SW 1271 (cell line): ENCODE results near the gene ELOA.
"Not testable (repeated sequence)": the region's sequence is repeated elsewhere in the genome, so short reads cannot be mapped to it uniquely, and the experiment has no call there.

Experiments used
- DNase-seq, 2 experiments: peaks; one replicate each; lab custom pipeline; 2025; lab: John Stamatoyannopoulos, UW

Gene ELOA

DNA sequence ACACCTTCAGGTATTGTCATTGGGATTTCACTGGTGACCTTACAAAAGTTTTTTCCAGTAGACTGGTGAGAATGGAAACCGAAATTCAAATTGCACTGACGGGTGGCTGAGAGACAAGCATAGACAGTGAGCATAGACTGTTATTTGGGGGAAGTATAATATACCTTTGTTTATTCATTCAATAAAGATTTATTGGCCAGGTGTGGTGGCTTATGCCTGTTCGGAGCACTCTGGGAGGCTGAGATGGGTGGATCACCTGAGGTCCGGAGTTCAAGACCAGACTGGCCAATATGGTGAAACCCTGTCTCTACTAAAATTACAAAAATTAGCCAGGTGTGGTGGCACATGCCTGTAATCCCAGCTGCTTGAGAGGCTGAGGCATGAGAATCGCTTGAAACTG is 10.0 kb upstream of the ELOA start:
- not testable (repeated sequence) for DNase-seq

DNA sequence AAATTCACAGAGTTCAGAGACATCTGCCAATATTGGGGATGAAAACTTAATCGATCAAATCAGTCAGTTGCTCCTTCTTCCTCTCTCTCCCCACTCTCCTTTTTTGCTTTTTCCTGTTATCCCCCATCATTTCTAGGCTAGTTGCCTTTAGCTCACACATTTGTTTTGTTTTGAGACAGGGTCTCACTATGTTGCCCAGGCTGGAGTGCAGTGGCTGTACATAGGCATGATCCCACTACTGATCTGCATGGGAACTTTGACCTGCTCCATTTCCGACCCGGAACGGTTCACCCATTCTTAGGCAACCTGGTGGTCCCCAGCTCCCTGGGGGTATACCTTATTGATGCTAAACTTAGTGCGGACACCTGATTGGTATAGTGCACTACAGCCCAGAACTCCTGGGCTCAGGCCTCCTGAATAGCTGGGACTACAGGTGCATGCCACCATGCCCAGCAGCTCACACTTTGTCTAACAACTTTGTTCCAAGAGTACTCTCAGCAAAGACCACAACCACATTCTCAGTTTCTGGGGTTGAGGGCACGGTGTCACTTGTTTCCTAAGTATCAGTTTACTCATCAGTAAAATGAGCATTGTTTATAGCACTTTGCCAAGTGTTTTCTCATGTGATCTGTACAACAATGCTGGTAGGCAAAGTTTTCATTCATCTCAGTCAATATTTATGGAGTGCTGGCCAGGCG is 6.7 kb upstream of the ELOA start:
- no peak for DNase-seq

DNA sequence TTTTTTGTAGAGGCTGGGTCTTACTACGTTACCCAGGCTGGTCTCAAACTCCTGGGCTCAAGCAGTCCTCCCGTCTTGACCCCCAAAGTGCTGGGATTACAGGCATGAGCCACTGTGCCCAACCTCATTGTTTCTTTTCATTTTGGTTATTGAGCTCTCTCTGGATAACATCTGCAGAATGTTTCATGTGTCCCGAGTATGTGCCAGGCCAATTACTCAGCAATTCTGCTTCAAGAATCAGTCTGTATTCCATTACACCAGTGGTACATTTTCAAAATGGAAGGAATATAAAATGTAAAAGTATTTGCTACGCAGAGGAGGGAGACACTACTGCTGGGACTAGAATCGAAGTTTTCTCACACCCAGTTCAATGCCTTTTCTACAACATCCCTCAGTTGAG is 1.7 kb upstream of the ELOA start:
- no peak for DNase-seq

DNA sequence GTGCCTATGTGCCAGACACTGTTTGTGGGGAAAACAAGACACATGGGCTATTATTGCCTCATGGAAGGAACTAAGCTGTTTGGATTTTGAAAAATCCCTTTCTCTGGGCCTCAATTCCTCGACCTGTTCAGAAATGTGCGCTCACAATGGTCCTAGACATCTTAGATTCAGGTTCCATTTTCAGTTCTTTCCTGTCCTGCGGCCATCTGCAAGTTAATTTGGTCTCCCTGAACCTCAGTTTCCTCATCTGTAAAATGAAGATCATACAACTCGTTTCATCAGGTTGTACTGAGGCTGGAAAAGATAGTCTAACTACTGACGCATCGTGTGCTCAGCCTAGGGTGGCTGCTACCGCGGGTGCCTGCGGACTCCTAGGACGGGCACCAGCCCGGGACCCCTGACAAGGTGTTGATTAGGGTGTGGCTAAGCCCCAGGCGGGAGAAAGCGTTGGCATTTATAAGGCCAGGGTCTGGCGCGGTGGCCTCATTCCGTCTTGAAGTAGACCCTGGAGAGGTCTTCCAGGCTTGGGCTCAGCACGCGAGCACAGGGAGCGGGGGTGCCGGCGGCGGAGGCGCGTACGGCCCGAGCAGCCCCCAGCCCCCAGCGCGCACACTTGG is 493 bp upstream of the ELOA start:
- no peak for DNase-seq

DNA sequence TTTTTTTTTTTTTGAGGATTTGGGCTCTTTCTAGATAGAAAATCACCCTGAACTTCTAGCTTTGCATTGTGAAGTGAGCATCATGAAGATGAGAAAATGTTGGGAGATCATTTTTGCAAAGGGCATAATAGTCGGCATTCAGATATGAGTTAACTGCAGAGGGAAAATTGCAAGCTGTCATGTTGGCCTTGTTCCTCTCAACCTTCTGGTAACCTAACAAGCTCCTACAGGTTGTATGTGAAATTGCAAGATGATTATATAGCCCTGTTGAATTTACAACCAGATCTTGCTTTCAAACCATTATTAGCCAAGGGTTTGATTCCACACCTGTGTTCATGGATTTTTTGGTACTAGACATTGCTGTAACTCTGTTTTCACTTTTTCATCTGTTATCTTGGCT is 2.2 kb downstream of the ELOA start:
- DNase-seq = peak in 1 of 2 experiments; percentile 47

DNA sequence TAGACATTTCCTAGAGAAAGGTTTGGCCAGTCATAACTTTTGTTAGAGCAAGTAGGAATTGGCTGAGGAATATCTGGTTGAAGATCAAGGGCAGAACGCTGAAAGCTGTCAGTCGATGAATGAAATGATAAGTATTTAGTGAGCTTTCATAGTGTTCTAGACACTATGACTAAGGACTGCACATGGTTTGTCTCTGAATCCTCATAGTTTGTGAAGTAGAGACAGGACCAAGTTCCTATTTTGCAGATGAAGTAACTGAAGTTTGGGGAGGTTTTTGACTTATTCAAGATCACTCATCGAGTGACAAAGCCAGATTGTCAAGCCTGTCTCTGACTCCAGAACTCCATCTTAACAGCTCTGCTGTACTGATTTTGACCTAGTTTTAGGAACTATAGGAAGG is 4.7 kb downstream of the ELOA start:
- no peak for DNase-seq

DNA sequence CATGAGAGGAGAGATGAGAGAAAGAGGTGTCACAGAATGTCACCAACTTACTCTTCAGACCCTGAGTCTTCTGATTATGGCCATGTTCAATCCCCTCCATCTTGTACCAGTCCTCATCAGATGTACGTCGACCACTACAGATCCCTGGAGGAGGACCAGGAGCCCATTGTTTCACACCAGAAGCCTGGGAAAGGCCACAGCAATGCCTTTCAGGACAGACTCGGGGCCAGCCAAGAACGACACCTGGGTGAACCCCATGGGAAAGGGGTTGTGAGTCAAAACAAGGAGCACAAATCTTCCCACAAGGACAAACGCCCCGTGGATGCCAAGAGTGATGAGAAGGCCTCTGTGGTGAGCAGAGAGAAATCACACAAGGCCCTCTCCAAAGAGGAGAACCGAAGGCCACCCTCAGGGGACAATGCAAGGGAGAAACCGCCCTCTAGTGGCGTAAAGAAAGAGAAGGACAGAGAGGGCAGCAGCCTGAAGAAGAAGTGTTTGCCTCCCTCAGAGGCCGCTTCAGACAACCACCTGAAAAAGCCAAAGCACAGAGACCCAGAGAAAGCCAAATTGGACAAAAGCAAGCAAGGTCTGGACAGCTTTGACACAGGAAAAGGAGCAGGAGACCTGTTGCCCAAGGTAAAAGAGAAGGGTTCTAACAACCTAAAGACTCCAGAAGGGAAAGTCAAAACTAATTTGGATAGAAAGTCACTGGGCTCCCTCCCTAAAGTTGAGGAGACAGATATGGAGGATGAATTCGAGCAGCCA is 8.0 kb downstream of the ELOA start:
- DNase-seq = peak in 1 of 2 experiments; percentile 31

DNA sequence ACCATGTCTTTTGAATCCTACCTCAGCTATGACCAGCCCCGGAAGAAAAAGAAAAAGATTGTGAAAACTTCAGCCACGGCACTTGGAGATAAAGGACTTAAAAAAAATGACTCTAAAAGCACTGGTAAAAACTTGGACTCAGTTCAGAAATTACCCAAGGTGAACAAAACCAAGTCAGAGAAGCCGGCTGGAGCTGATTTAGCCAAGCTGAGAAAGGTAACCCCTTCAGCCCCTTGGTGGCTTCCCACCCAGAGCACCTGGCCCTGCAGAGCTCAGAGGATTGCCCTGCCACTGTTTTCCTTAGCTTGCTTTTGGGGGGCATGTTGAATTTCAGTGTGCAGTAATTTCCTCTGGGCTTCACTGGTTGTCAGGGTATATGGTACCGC is 8.5 kb downstream of the ELOA start:
- no peak for DNase-seq

DNA sequence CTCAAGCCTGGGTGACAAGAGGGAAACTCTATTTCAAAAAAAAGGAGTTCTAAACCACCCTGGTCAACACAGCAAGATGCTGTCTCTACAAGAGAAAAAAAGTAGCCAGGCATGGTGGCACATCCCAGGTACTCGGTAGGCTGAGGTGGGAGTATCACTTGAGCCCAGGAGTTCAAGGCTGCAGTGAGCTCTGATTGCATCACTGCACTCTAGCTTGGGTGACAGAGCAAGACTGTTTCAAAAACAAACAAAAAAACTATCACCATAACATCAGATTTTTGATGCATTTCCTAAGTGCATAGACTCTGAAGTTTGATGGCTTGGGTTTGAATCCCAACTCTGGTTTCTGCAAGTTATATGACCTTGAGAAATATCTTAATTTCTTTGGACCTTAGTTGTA is 9.6 kb downstream of the ELOA start:
- DNase-seq = no peak

DNA sequence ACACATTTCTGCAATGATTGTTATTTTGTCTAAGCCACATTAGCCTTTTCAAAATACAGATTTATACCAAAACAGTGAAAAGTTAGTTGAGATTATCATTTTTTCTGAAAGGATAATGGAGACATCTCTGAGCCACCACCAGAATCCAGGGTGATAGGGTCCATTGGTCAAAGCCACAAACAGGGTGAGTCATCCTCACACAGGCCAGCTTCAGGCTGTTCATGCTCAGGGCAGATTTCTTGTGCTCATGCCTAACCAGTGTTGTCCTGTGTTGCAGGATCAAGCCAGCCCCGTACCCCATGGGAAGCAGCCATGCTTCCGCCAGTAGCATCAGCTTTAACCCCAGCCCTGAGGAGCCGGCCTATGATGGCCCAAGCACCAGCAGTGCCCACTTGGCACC is 13.4 kb downstream of the ELOA start:
- DNase-seq = no peak

DNA sequence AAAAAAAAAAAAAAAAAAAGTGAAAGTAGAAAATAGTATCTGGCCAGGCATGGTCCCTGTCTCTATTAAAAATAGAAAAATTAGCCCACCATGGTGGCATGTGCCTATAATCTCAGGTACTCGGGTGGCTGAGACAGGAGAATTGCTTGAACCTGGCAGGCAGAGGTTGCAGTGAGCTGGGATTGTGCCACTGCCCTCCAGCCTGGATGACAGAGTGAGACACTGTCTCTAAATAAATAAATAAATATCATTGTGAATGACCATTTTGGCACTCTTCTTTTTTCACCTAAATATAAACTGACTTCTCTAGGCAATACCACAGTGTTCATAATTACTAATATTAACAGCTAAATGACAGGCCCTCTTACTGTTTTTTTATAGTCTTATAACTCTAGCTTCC is 14.5 kb downstream of the ELOA start:
- DNase-seq = no peak

DNA sequence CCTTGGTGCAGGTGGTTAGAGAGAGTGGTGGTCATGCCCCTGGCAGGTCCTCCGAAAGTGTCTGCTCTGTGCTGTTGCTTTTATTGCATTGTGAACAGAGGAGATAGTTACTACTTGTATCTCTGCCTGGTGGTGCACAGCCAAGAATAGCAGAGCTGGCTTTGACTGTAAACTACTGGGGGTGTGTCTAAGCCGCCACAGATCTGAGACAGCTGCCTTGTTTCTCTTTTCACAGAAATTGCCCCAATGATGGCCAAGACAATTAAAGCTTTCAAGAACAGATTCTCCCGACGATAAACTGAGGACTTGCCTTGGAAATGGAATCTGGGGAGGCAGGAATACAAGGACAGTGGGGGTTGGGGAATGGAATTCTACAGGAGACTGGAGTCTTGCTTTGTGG is 16.0 kb downstream of the ELOA start:
- DNase-seq = no peak

DNA sequence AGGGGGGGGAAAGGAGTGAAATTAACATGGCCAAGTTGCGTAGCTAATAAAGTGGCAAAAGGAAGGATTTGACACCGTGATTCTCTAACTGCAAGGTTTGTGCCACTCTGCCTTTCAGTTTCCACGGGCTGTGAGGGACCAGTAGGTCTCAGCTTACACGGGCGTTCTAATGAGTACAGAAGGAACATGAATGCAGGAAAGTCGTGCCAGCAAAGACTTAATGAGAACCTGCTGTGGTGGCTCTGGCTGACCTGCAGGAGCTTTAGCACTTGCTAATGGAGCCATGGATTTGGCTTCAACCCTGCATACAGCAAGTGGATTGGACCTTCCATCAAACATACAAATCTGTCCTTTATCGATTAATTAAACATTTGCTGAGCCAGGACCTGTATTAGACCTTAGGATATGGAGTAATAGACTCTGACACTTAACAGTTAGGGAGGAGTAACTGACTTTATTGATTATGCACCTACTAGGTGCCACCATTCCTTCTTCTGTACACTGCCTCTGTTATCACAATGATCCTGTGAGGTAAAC is 19.8 kb downstream of the ELOA start:
- no peak for DNase-seq

DNA sequence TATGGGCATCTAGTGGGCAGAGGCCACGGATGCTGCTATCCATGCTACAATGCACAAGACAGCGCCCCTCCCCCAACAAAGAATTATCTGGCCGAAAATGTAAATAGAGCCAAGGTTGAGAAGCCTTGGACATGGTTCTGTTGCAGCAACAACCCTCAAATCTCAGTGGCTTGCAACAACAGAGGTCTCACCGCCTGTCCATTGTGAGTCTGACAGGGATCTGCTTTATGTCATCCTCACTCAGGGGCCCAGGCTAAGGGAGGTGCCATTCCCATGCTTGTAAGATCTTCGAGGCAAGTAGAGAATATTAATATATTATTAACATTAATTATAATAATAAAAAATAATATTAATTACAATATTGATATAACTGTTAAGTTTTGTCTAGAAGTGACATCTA is 25.5 kb downstream of the ELOA start:
- no peak for DNase-seq

DNA sequence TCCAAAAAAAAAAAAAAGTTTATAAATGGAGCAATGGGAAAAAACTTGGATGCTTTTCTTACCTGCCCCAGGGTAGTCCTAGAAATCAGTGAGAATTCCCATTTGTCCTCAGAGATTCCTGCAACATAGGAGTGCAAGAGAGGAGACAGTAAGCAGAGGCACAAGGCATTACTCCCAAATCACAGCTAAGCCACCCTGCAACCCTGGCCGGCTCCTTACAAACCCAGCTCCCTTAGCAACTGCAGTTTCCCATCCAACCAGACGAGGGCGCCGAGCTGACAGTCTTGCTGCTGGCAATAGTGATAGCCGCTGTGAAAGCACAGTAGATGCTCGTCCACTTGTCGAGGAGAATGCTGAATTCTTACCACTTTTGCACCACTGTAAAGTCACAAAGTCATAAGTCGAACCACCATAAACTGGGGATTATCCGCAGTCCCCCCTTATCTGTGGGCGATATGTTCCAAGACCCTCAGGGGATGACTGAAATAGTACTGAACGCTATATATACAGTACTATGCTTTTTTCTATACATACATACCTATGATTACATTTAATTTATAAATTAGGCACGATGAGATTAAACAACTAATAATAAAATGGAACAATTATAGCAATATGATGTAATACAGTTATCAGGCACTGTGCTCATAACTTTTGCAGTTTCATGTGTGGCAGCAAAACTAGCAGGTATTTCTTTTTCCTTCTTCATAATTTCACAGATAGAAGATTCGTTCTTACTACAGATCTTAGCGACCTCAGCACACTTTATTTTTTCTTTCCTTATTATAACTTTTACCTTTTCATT is 29.0 kb downstream of the ELOA start:
- peak in 1 of 2 experiments; percentile 54 for DNase-seq

DNA sequence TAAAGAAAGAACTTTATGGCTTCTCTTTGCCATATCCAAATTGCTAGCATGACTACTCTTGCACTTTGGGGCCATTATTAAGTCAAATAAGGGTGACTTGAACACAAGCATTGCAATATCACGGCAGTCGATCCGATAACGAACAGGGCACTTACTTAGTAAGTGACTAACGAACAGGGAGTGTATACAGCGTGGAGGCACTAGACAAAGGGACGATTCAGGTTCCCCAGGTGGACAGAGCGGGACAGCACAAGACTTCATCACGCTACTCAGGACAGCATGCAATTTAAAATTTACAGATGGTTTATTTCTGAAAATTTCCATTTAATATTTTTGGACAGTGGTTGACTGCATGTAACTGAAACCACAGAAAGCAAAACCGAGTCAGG is 29.6 kb downstream of the ELOA start:
- no peak for DNase-seq

DNA sequence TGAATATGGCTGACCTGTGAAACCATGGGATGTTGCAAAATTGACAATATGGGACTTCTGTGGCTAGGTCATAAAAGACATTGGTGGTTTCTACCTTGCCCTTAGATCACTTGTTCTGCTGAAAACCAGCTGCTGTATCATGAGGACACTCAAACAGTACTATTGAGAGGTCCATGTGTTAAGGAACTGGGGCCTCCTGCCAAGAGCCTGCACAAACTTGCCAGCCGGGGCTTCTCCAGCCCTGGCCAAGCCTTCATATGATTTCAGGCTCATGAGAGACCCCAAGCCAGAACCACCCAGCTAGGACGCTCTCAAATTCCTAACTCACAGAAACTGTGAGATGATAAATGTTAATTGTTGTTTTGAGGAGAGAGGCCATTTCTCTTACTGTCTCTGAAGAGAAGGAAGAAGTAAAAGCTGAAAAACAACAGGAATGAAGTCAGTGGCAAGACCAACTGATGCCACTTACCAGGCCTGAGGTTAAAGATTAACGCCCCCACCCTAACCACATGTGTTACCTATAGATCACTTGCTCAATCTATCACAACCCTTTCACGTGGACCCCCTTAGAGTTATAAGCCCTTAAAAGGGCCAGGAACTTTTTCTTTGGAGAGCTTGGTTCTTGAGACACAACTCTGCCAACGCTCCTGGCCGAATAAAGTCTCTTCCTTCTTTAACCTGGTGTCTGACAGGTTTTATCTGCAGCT is 31.1 kb downstream of the ELOA start:
- no peak for DNase-seq

DNA sequence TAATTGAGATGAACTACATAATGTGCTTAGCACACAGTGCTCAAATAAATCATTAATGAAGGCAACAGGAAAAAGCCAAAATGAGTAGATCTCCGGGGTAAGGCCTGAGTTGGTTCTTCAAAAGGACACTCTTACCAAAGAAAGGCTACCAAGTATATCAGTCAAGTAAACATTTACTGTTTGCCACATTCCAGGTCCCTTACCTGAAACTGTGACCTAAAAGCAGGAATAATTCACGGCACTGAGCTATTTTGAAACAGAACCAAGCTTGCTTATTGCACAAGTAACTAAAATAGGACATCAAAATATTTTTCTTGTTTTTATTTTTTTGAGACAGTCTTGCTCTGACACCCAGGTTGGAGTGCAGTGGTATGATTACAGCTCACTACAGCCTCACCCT is 32.9 kb downstream of the ELOA start:
- no peak for DNase-seq

DNA sequence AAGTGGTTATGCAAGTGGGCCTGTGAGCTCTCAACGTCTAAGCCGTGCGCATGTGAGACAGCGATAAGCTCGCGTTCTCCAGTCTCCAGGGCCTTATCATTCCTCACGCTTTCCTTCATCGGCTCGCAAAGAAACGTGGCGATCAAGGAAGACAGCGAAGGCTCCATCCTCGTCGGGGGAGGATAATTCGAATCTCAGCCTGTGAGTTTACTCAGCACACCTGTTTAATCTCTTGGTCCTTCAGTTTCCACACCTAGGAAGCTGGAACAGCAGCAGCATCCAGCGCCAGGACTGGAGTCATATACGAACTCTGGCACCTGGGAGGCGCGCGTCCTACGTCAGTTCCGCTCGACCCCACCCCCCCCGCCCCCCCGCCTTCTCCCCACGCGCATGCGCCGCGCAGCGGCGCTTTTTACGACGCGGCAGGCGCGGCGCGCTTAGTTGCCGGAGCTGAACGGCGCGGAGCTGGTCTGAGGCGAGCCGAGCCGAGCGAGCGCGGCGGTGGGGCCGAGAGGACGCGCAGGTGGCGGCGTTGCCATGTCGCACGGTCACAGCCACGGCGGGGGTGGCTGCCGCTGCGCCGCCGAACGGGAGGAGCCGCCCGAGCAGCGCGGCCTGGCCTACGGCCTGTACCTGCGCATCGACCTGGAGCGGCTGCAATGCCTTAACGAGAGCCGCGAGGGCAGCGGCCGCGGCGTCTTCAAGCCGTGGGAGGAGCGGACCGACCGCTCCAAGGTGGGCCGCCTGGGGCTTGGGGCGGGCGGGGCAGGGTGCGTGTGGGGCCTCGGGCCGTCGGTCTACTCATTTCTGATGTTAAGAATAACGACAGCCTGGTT is 34.9 kb downstream of the ELOA start, which contains the start of gene PITHD1:
PITHD1 (plus strand) TSS at position 440 of the 836 bp plus-strand sequence; CDS start at position 538, 98 bp downstream.
- DNase-seq = peak; percentile 46 to 77

DNA sequence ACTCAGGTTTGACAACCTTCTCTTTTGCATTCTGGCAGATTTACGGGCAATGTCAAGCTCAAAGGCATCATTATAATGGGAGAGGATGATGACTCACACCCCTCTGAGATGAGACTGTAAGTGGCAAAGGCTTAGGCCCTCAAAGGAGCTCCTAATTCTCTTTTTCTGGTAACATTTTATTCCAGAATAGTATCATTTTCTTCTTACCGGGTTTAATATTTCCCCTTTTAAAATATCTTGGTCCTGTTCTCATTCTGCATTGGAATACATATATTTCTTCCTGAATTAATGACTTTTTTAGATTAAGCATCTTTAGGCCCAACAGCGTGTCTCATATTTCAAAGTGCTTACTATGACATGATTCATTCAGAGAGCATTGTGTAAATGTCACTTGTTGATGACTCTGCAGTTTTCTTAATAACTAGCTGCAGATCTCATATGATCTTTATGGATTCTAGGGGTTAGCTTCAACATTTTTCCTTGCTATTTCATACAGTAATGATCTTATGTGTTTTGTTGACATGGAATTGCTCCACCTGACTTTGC is 36.6 kb downstream of the ELOA start:
- peak in 1 of 2 experiments; percentile 58 for DNase-seq
